Ovary (tissue), 3 donors: Measurements from ENCODE around the gene CENPN.

Source experiments
- CTCF ChIP-seq, 3 donors: fragments of 450-650 bp in 2 of 3; fragments of 200-600 bp in 1 of 3; IDR thresholded peaks; one replicate each; pipeline versions ENCODE4 v1.5.1 to v1.8.0; 2016 to 2022; ENCODE audit warnings: antibody characterized with exemption in 3 of 3, mild to moderate bottlenecking in 1 of 3
- EP300 ChIP-seq: sonication (generic); formaldehyde crosslinking; IDR thresholded peaks from one replicate; pipeline ENCODE4 v1.6.1; 2017; ENCODE audit warnings: antibody characterized with exemption
- donor health status: DM: no; HTN: no; CAD: no.

GRCh38 chr16:80973991-80974390, 33.0 kb upstream of the CENPN start:
- no peak for TF ChIP-seq CTCF (IDR thresholded peaks at IDR 0.05)
- TF ChIP-seq EP300, result no peak
